Activated CD4-positive, alpha-beta T cell treated with anti-CD3 and anti-CD28 coated beads for 4 hours (primary cell): ENCODE results near the gene TBC1D22B.
"Not testable (repeated sequence)": the region's sequence is repeated elsewhere in the genome, so short reads cannot be mapped to it uniquely, and the experiment has no call there.

ENCODE experiments used
- DNase-seq, 2 donors: peaks; one replicate each; pipeline ENCODE4 v3.0.0-alpha.2; 2020

The TBC1D22B gene

GRCh38 chr6:37304766-37305165 is 47.2 kb downstream of the TBC1D22B start:
- no peak for DNase-seq

- DNase-seq, result no peak
Measured at GRCh38 chr6:37305841-37306425, 48.4 kb downstream of the TBC1D22B start.

GRCh38 chr6:37306624-37307222 is 49.2 kb downstream of the TBC1D22B start:
- no peak for DNase-seq

GRCh38 chr6:37307484-37307883 is 49.9 kb downstream of the TBC1D22B start:
- DNase-seq, result not testable (repeated sequence)

GRCh38 chr6:37308069-37308815 is 50.7 kb downstream of the TBC1D22B start:
- DNase-seq, result no peak

GRCh38 chr6:37309046-37309445 is 51.5 kb downstream of the TBC1D22B start:
- no peak for DNase-seq

- DNase-seq, result no peak
Measured at GRCh38 chr6:37309692-37310091, 52.1 kb downstream of the TBC1D22B start.

GRCh38 chr6:37310966-37311365 is 53.4 kb downstream of the TBC1D22B start:
- no peak for DNase-seq

- no peak for DNase-seq
Measured at GRCh38 chr6:37311741-37312473, 54.3 kb downstream of the TBC1D22B start.

GRCh38 chr6:37313723-37314486 is 56.3 kb downstream of the TBC1D22B start:
- DNase-seq, result no peak

GRCh38 chr6:37314487-37315156 is 57.0 kb downstream of the TBC1D22B start:
- peak; percentile 18 to 24 for DNase-seq

- no peak for DNase-seq
Measured at GRCh38 chr6:37315157-37315515, 57.6 kb downstream of the TBC1D22B start.

GRCh38 chr6:37316071-37316470 is 58.5 kb downstream of the TBC1D22B start:
- DNase-seq, result no peak

GRCh38 chr6:37317312-37318038 is 59.9 kb downstream of the TBC1D22B start:
- DNase-seq, result no peak

- no peak for DNase-seq
Measured at GRCh38 chr6:37319156-37319555, 61.6 kb downstream of the TBC1D22B start.

- no peak for DNase-seq
Measured at GRCh38 chr6:37319856-37320480, 62.4 kb downstream of the TBC1D22B start.

GRCh38 chr6:37320646-37321045 is 63.1 kb downstream of the TBC1D22B start:
- no peak for DNase-seq

GRCh38 chr6:37321101-37321500 is 63.5 kb downstream of the TBC1D22B start:
- no peak for DNase-seq

GRCh38 chr6:37321516-37322415 is 64.2 kb downstream of the TBC1D22B start:
- no peak for DNase-seq

GRCh38 chr6:37323580-37323979 is 66.0 kb downstream of the TBC1D22B start:
- no peak for DNase-seq
